ENCODE results near the gene SLC35A2. TPM values are rescaled to one million over a fixed set of nuclear protein-coding genes. Genes with fewer than 3 reads are reported as not detected.
A peak's percentile ranks its signal among the peaks of the same experiment; 100 is the strongest.

Gene SLC35A2
- total and polyA plus RNA-seq, 8 donors: 4.3 to 25.4 (median 11.4) TPM; not detected in 1

- WGBS, 5 donors: 71 to 81% (median 73%) methylated on average over 5 to 7 of the region's 7 CpGs
- Histone ChIP-seq H3K9me3 (no peaks in the 10 kb centered on the region), H3K36me3 (peaks cover 9 to 73% (median 55%) of the 10 kb centered on the region in 4 donors), H3K27me3 (no peaks in the 10 kb centered on the region), H3K4me3 (no peak overlapping the region), H3K4me1 (peaks cover 0 to 33% (median 20%) of the 10 kb centered on the region in 4 donors), H3K27ac (peak overlapping the region in 1 of 5 donors; percentile 32)
- intact Hi-C loops (cut with DNase I; ENCODE audit: low total_unique reads): no loop called here
- no peak for TF ChIP-seq POLR2A (IDR thresholded peaks at IDR 0.05)
- TF ChIP-seq EP300 (IDR thresholded peaks at IDR 0.05): no peak
- no peak for TF ChIP-seq POLR2AphosphoS5 (IDR thresholded peaks at IDR 0.05)
- TF ChIP-seq CTCF (IDR thresholded peaks at IDR 0.05): no peak
- DNase-seq: no peak
These were observed 23.3 kb upstream of the SLC35A2 start for GRCh38 chrX:48934581-48935300.

GRCh38 chrX:48933757-48934156 is 22.3 kb upstream of the SLC35A2 start:
- no peak for DNase-seq
- H3K4me3 ChIP-seq: no peak overlapping the region
- H3K27ac ChIP-seq: peak overlapping the region in 1 of 5 donors; percentile 32
- no peaks in the 10 kb centered on the region for H3K9me3 ChIP-seq
- WGBS, 5 donors: 89 to 100% (median 93%) methylated on average over 2 of the region's 2 CpGs
- no peaks in the 10 kb centered on the region for H3K27me3 ChIP-seq
- TF ChIP-seq CTCF (IDR thresholded peaks at IDR 0.05) (no peak), POLR2A (IDR thresholded peaks at IDR 0.05) (no peak), POLR2AphosphoS5 (IDR thresholded peaks at IDR 0.05) (no peak), EP300 (IDR thresholded peaks at IDR 0.05) (no peak)
- H3K4me1 ChIP-seq: peaks cover 0 to 23% (median 15%) of the 10 kb centered on the region in 4 donors
- H3K36me3 ChIP-seq: peaks cover 9 to 69% (median 61%) of the 10 kb centered on the region in 4 donors
- intact Hi-C loops (cut with DNase I; ENCODE audit: low total_unique reads): no loop called here

- H3K4me3 ChIP-seq: no peak overlapping the region
- TF ChIP-seq EP300 (IDR thresholded peaks at IDR 0.05): no peak
- no peak for TF ChIP-seq POLR2AphosphoS5 (IDR thresholded peaks at IDR 0.05)
- no peak for TF ChIP-seq POLR2A (IDR thresholded peaks at IDR 0.05)
- TF ChIP-seq CTCF (IDR thresholded peaks at IDR 0.05): no peak
- no peaks in the 10 kb centered on the region for H3K9me3 ChIP-seq
- no peak overlapping the region for H3K27ac ChIP-seq
- intact Hi-C loops (cut with DNase I; ENCODE audit: low total_unique reads): no loop called here
- no peak for DNase-seq
- peaks cover 5 to 89% (median 68%) of the 10 kb centered on the region in 4 donors for H3K36me3 ChIP-seq
- 61 to 74% (median 65%) methylated on average over 2 of the region's 2 CpGs for WGBS, 5 donors
- no peaks in the 10 kb centered on the region for H3K27me3 ChIP-seq
- no peaks in the 10 kb centered on the region for H3K4me1 ChIP-seq
These were observed 16.4 kb upstream of the SLC35A2 start for GRCh38 chrX:48927736-48928382.

- no peaks in the 10 kb centered on the region for H3K4me1 ChIP-seq
- intact Hi-C loops (cut with DNase I; ENCODE audit: low total_unique reads): no loop called here
- WGBS, 5 donors: 64 to 91% (median 77%) methylated on average over 4 to 5 of the region's 5 CpGs
- peaks cover 5 to 91% (median 69%) of the 10 kb centered on the region in 4 donors for H3K36me3 ChIP-seq
- no peak overlapping the region for H3K4me3 ChIP-seq
- TF ChIP-seq EP300 (IDR thresholded peaks at IDR 0.05) (no peak), POLR2A (IDR thresholded peaks at IDR 0.05) (no peak), CTCF (IDR thresholded peaks at IDR 0.05) (no peak), POLR2AphosphoS5 (IDR thresholded peaks at IDR 0.05) (no peak)
- H3K27me3 ChIP-seq: no peaks in the 10 kb centered on the region
- no peak for DNase-seq
- no peaks in the 10 kb centered on the region for H3K9me3 ChIP-seq
- no peak overlapping the region for H3K27ac ChIP-seq
These were observed 15.7 kb upstream of the SLC35A2 start for GRCh38 chrX:48927123-48927522.
